GM21786 (cell line): ENCODE data around the gene CSPG4.
"Not testable (repeated sequence)": the region's sequence is repeated elsewhere in the genome, so short reads cannot be mapped to it uniquely, and the experiment has no call there.

Experiments
- ATAC-seq: cut with Tn5 transposase; IDR thresholded peaks from one replicate; pipeline ENCODE4 v1.9.1; 2021; ENCODE audit not compliant: unreplicated experiment

CSPG4 gene

DNA sequence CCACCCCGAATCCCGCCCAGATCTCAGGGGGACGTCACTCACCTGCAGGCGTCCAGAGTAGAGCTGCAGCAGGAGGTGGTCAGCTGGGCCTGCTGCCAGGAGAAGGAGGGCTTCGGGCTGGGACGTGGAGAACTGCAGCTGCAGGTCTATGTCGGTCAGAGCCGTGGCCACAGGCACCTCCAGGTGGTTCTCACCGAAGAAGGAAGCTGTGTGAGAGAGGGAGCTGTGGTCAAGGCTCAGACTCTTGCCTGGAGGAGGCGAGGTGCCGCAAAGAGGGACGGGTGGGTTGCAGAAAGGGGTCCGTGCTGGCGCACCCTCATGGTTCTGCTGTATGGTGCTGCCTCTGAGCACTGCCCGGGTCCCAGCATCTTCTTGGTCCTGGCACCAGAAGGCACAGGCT is 19.6 kb downstream of the CSPG4 start:
- not testable (repeated sequence) for ATAC-seq

DNA sequence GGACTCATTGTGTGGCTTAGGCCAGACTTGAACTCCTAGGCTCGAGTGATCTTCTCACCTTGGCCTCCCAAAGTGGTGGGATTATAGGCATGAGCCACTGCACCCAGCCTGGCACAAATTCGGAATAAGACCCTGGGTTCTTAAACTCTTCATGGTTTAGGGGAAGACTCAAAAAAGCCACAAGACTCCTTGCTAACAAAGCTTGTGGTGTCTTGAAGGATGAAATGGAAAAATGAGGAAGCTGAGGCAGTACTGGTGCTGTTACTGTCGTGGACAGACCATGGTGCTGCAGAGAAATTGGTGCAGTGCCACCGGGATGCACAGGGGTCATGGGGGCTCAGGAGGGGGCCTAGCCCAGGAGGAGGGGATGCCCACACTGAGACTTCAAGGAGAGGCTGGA is 20.3 kb downstream of the CSPG4 start:
- not testable (repeated sequence) for ATAC-seq

GRCh38 chr15:75689429-75689828 is 23.2 kb downstream of the CSPG4 start:
- ATAC-seq: not testable (repeated sequence)

- ATAC-seq: no peak
Measured at GRCh38 chr15:75688831-75689230, 23.8 kb downstream of the CSPG4 start.

GRCh38 chr15:75688278-75688557 is 24.4 kb downstream of the CSPG4 start:
- no peak for ATAC-seq

DNA sequence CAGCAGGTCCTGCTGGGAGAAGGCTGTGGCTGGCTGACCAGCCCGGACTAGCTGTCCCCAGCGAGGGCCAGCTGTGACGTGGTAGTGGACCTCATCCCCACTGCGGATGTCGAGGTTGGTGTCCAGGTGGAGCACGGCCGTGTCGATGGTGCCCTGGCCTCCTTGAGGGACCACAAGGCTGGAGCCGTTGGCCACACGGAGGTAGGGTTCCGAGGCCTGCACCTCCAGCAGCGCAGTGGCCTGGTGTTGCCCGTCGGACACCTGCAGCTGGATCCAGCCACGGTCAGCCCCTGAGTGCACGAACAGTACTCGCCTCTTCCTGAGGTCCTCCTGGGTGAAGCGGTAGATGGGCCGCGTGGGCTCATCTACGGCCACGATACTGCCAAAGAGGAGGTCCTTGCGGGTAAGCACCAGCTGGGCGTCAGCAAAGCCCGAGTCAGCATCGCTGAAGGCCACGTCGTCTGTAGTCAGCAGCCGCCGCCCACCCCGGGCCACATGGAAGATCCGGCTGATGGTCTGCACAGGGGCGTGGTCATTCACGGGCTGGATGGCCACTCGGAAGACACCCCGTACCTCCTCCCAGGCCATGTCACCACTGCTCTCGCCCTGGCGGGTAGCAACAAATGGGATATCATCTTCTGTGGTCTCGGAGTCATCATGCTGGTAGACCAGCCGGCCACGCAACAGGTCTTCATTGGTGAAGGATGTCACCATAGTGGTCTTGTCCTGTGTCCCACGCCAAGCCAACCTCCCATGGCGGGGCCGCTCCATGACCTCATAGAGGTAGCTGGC is 25.0 kb downstream of the CSPG4 start:
- ATAC-seq: no peak

DNA sequence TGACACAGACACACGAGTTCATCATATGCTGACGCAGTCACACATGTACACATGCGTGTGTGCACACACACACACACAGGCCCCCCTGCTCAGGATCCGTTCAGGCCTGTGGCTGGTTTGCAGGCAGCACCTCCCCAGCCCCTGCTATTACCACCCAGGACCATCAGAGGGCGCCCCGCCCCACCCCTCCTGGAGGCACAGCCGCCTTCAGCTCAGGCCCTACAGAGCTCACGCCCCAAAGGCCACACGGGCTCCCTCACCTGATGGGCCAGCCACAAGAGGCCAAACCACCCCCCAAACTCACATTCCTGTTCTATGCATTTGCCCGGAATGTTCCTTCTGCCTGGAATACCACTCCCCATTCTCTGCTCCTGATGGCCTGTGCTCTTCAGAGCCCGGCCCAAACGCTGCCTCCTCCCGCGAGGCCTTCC is 26.4 kb downstream of the CSPG4 start:
- not testable (repeated sequence) for ATAC-seq

DNA sequence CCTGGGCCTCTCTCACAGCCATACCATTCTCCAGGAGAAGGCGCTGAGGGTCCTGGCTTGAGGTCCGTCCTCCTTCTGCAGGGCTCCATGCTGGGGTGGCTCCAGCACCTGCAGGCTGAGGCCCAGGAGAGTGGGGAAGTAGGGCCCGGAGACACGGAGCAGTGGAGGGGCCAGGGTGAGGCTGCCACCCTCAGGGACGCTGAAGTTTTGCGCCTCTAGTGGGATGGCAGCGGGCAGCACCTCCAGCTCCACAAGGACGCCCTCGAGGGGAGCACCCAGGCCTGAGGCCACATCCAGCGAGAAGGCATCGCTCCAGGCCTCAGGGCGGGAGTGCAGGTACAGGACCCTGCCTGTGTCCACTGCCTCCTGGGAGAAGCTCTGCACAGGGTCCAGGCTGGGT is 27.5 kb downstream of the CSPG4 start:
- no peak for ATAC-seq

- ATAC-seq: no peak
Measured at GRCh38 chr15:75684648-75685047, 28.0 kb downstream of the CSPG4 start.

- not testable (repeated sequence) for ATAC-seq
Measured at GRCh38 chr15:75683646-75684312, 28.9 kb downstream of the CSPG4 start.

- no peak for ATAC-seq
Measured at GRCh38 chr15:75682181-75683135, 30.2 kb downstream of the CSPG4 start.

GRCh38 chr15:75680007-75680789 is 32.5 kb downstream of the CSPG4 start:
- no peak for ATAC-seq

- not testable (repeated sequence) for ATAC-seq
Measured at GRCh38 chr15:75678324-75678690, 34.3 kb downstream of the CSPG4 start.

DNA sequence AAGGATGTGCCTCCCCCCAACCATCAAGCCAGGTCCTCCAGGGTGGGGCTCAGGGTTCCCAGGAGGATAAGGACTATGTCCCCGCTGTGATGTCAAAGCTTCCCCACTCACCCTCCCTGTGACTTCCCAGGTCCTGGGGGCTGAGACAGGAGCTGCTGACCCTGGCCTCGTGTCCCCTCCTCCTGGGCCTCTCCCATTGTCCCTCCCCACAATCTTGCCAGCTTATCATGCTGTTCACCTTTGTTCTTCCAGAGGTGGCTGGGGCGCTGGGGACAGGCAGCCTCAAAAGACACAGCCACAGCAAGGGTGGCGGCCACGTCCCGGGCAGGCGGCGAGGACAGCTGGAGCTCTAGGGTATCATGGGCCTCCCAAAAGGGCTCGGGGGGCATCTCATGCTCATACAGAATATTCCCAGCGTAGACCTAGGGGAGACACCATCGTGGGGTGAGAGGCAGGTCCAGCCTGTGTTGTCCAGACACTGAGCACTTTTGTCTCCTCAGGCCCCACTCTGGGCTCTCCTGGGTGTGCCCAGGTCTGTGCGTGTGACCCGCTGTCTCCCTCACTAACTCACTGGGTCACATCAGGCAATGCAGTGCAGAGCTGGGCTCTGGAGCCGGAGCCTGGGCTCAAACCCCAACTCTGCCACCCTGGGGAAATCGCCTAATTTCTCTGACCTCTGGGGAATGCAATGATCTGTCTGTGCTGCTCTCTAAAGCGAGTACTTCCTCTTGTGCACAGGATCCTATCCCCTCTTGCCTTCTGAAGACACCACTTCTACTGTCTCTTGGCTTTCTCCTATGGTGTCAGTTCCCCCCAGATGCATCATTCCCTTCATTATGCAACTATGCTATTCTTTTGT is 35.0 kb downstream of the CSPG4 start:
- no peak for ATAC-seq

DNA sequence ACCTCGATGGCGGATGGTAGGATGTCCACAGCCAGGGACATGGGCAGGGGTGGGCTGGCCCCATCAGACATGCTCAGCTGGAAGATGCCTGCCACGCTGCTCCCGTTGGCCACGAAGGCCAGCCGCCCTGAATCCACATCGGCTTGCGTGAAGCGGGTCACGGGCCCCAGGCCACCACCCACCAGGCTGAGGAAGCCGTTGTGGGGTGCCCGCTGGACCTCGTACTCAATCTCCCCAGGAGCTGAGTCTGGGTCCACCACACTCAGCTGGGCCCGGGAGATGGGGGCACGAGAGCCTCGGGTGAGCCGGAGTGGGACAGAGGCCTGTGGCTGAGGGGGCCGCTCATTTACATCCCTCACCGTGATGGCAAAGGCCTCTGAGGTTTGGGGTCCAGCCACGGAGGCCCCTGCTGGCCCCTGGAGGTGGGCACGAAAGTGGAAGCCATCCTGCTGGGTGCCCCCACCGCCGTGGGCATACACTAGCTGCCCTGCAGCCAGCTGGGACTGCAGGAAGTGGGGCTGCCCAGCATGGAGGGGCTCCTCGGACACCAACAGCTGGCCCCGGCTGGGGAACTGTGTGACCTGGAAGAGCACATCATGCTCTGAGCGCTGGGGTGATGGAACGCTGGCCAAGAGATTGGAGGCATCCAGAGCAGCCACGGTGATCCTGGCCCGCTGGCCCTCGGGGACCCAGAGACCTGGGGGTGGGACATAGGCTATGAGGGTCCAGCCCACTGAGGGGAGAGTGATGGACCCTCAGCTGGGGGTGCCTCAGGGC is 35.8 kb downstream of the CSPG4 start:
- no peak for ATAC-seq

GRCh38 chr15:75675579-75676404 is 36.9 kb downstream of the CSPG4 start:
- ATAC-seq: no peak

GRCh38 chr15:75674366-75674765 is 38.3 kb downstream of the CSPG4 start:
- ATAC-seq: no peak
